NCI-H2227 (cell line): Measurements from ENCODE around the gene IQCN.
A peak's percentile ranks its signal among the peaks of the same experiment; 100 is the strongest.

ENCODE experiments used
- DNase-seq: peaks from one replicate; lab custom pipeline; 2025; ENCODE audit not compliant: unreplicated experiment; lab: John Stamatoyannopoulos, UW

Gene IQCN

DNA sequence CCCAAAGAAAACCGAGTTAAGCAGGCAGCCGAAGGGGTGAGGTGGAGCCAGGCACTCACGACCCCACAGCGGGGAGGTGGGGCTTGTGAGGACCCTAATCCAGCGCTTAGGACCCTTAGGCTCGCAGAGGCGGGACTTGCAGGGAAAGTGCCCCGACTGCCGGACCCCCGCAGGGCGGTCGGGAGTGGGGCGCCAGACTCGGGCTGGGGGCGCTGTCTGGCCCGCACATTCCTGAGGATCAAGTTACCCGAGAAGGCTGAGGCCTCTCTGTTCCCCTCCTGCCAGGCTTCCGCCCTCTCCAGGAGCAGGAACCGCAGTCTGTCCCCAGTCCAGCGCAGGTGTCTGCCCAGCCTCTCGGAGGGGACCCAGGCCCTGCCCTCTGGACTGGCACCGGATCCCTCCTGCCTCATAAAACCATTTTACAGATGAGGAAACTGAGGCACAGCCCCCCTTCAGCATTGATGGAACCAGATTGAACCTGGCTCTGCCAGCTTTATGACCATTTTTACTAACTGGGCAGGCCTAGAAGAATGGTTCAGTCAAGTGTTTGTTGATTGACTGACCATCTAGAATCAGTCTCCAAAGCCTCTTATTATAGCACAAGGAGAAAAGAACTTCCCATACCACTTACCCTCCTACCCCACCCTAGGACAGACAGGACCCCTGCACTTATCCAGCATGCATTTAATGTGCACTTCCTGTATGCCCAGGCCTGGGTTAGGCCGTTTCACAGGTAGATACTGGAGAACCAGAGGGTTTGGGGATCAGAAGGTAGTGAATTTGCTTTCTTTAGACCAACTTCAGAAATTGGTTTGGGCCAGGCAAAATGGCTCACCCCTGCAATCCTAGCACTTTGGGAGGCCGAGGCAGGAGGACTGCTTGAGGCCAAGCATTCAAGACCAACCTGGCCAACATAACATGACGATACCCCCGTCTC, 13.9 kb upstream of the IQCN start:
- no peak for DNase-seq

DNA sequence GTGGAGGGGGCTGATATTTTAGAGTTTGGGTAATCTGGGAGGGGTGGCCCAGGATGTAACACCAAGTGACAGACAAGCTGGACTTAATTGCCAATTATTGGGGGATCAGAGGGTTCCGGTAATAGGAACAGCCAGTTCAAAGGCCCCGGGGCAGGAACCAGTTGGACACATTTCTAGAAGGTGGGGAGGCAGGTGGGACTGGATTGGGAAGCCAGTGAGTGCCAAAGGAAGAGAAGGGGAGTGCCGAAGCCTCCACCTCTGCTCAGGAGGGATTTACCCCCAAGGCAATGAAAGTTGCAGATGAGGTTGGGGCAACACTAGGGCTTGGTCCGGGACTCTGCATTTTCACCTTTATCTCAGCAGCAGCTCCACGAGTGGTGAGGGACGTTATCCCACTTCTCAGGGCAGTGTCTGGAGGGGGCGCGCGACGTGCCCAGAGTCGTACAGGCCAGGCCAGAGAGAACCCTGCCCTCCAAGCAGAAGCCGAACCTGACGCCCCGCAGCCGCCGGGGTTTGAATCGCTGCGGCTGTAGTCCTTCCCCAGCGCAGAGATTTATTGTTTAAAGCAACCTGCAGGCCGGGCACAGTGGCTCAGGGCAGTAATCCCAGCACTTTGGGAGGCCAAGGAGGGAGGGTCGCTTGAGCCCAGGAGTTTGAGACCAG, 12.9 kb upstream of the IQCN start:
- DNase-seq, result no peak

DNA sequence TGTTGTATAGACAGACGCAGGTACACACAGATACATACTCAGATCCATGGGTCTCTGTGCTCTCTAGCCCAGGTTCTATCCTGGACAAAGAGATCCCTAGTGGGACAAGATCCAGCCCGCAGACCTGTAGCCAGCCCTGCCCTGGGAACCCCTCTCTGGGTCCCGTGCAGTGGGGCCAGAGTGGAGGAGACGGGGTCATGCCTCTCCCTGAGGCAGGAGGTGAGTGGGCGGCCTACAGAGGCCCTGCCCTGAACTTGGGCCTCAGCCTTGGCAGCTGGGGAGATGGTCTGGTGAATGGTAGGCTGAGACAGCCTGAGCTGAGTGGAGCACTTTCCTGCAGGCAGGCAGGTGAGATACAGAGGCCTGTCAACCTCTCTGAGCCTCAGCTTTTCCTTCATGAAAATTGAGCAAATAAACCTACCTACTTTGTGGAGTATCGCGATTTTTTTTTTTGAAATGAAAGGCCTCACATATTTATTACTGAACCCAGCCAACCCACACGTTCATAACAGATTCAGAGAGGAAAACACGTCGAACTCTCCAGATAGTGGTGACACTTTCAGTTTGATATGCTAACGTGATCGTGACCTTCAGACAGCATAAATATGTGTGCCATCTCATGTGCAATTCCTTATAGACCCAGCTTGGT, 10.6 kb upstream of the IQCN start:
- DNase-seq, result no peak

DNA sequence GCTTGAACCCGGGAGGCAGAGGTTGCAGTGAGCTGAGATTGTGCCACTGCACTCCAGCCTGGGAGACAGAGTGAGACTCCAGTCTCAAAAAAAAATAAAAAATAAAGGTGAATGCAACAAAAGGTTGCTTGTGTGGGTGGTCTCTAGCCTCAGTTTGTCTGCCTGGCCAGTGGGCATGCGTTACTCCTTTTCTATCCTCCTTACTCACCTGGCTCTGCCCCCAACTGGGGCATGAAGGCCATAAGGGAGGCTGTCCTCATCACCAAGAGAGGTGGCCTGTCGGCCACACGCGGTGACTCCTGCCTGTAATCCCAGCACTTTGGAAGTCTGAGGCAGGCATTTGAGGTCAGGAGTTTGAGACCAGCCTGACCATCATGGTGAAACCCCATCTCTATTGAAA, 9.1 kb upstream of the IQCN start:
- no peak for DNase-seq

DNA sequence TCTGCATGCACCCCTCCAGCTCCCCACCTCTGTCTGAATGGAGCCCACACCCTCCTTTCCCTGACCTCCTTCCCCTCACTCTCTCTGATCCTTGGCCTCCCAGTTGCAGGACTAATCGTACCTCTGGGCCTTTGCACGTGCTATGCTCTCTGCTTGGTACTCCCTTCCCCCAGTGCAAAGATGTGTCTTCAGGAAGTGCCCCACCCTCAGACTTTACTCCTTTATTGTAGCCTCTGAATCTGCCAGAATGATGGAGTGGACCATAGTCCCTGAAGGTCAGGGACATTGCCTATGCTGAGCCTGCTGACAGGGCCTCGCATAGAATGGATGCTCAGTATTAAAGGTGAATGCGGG, 8.5 kb upstream of the IQCN start:
- no peak for DNase-seq

DNA sequence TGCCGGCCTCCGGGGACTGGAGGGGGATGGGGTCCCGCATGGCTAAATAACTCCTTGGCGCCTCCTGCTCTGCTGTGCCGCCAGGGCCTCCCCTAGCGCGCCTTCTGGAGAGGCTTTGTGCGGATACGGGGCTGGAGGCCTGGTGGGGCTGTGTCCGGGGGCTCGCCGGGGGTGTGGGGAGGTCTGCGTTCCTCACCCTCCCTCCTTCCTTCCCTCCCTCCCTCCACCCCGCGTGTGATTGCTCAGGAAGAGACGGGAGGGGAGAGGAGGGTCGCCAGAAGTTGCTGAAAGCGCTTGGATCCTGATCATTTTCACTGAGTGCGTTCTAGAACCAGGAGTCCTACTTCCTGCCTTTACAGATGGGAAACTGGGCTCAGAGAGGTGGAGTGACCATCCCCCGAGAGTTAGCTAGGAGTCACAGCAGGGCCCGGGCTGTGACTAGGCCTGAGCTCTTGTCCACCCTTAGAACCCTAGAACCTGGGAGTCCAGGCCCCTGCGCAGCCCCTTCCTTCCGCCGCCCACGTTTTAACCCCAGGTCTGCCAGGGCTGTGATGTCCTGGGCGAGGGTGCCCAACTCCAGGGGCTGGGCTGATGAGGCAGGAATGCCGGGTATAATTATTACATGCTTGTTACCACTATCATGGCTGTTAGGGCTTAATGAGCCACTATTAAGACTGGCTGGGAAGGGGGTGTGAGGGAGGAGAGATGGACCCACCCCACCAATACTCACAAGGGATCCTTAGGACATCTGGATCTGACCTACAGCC, 8.0 kb upstream of the IQCN start:
- DNase-seq, result no peak

DNA sequence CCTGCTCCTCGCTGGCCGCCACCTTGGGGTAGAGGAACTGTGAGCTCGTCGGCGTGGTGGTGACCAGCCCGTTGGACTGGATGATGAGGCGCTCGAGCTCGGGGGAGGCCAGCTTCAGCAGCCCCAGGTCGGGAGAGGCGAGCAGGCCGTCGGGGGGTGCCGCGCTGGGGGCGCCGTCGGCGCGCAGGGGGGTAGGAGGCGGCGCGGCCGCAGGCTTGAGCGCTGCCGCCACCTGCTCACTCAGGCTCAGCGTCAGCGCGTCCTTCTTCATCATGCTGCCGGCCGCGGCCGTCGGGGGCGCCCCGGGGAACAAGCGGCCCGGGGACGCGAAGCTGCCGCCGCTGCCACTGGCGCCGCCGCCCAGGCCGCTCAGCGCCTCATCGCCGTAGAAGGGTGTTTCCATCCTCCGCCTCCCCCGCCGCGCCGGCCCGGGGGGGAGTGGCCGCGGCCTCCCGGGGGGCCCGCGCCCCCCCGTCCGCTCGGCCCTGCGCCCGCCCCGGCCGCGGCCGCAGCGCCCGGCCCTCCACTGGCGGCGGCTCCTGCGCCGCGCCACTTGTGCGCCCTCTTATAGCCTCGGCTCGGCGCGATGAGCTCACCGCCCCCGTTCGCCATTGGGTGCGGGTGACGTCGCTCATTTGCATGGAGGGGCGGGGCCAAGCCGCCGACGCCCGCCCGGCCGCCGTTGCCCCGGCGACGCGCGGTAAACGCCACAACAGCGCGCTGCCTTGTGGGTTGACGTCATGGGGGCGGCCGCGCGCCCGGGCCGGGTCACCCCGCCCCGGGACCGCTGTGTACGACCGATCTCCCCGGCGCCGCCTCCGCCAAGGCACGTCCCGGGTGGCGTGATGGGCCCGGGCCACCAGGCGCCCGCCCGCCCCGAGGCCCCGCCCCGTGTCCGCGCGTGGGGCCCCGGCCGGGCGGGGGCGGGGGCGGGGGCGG, 7.1 kb upstream of the IQCN start, which contains the start of gene JUND:
JUND (minus strand) TSS at position 541 of the 939 bp plus-strand sequence; CDS start at position 403, 138 bp downstream.
- DNase-seq, result peak; percentile 97

DNA sequence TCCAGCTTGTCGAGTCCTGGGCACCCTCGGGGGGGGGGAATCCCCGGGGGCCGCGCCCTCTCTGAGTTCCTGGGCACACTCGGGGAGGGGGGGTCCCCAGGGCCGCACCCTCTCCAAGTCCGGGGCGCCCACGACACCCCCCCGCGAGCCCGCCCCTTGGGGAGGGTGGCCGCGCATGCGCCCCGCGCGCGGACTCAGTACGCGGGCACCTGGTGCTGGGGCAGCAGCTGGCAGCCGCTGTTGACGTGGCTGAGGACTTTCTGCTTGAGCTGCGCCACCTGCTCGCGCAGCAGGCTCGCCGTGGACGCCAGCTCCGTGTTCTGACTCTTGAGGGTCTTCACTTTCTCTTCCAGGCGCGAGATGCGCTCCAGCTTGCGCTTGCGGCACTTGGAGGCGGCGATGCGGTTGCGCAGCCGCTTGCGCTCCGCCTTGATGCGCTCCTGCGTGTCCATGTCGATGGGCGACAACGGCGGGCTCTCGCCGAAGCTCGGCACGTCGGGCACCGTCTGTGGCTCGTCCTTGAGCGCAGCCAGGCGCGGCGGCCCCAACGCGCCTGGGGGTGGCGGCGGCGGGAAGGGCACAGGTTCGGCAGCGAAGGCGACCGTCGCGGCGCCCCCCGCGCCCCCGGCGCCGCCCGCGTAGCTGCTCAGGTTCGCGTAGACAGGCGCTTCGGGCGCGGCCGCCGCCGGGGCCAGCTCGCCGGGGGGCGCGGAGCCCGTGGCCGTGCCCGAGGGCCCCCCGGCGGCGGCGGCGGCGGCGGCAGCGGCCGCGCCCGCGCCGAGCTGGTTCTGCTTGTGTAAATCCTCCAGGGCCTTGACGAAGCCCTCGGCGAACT, 6.2 kb upstream of the IQCN start:
- peak; percentile 73 for DNase-seq

DNA sequence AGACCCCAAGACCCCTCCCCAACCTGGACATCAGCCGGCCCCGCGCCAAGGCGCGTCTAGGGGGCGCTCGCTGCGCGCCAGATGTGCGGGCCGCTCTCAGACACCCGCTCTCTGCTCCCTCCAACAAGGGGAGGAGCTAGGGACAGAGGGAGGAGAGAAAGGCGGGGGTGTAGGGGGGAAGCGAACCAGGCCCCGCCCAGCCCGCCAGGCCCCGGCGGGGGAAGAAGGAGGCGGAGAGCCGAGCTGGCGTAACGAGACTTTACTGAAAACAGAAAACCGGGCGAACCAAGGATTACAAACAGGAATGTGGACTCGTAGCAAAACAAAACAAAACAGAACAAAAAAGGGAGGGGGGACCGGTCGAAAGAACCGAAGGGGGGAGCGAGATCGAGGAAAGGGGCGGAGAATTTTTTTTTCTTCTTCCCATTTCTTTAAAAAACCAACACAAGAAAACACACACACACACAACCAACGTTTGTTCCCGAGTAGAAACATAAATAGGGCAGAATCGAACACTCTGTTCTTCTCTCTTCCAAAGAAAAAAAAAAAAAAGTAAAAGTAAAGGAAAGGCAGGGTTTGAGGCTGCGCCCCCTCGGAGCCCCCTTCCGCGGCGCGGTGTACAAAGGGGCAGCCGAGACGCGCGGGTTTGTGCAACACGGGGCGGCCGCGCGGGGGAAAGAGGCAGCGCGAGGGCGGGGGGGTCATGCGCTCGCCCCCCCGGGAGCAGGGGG, 5.4 kb upstream of the IQCN start:
- peak; percentile 93 for DNase-seq

DNA sequence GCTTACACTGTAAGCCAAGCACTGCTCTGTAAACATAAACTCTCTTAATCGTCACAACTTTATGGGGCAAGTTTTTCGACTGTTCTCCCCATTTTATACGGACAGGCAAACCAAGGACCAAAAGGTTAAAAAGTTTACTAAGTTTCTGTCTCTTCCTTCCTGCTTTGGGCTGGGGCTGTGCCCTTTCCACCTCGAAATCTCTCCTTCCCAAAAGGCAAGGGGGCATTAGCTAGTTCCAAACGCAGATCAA, 4.9 kb upstream of the IQCN start:
- DNase-seq, result no peak

DNA sequence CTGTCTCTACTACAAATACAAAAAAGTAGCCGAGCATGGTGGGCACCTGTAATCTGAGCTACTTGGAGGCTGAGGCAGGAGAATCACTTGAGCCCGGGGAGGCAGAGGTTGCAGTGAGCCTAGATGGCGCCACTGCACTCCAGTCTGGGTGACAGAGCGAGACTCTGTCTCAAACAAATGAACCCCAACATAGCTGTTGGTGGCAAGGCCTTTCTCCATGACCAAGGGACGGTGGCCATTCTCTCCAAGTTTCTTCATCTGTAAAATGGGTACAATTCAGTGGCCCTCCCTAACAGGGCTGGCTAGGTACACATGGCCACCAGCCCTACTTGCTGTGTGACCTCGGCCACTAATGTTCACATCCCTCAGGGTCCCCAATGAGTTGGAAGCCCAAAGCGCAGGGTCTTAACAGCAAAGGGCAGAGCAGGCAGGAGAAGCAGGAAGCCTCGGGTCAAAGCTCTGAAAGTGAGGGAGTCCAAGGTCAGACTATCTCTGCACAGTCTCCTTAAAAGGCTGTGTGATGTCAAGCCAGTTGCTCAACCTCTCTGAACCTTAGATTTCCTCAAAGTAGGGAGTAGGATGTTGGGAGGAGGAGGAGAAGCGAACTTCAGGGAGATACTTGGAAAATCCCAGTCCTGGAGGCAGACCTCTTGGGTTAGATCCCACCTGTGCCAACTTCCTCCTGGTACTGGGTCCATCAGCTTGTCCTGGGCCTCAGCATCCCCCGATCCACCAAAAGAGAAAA, 4.4 kb upstream of the IQCN start:
- DNase-seq, result no peak

DNA sequence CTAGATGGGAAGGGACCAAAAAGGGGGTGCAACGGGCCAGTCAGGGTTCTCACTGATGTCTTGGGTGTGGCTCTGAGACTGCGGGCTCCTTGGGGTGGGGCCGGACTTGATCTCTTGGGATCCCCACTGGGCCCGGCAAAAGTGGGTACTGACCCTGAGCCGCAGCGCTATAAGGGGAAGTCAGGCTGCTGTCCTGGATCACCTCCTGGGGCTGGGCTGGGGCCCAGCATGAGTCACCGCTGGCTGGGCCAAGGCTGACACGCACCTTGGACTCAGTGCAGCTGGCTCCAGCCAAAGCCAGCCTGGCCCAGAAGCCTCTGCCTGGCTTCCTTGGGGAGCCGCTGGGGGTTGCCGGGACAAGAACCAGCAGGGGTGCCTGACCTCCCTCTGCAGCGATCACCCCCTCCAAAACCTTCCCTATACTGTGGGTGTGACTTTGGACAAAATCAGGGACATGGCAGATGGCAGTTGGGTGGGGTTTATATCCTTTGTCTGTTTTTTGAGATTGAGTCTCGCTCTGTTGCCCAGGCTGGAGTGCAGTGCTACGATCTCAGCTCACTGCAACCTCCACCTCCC, 617 bp upstream of the IQCN start:
- no peak for DNase-seq

DNA sequence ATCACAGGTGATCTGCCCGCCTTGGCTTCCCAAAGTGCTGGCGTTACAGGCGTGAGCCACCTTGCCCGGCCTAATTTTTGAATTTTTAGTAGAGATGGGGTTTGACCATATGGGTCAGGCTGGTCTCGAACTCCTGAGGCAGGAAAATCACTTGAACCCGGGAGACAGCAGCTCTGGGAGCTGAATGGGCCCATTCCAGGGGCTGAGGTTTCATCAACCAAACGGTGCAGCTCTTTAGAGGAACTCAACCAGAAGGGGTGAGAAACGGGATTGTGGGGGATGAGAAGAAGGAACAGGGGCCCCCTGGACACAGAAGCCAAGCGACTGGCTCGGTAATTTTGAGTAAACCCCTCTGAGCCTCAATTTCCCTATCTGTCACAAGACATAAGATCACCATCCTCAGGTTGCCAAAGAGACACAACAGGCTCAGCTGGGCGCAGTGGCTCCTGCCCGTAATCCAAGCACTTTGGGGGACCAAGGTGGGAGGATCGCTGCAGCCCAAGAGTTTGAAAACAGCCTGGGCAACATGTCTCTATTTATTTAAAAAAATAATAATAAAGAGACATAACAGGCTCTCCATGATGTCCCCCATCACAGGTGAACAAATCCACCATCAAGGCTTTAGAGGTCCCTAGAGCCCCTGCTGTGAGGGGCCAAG, 562 bp downstream of the IQCN start:
- DNase-seq, result no peak

DNA sequence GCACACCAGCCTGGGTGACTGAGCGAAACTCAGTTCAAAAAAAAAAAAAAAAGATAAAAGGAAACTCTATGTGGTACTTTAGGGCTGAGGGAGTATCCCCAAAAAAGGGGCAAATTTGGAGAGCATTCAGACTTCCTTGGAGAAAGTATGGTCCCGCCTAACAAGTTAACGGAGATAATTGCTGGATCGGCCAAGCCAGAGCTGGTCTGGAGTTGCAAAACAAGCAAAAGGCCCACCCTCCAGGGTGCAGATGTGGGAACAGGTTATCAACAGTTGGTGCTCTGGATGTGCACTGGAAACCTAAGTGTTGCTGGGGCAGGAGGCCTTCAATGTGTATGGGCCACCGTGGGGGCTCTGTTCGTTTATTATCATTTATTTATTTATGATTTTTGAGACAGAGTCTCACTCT, 2.8 kb downstream of the IQCN start:
- no peak for DNase-seq

DNA sequence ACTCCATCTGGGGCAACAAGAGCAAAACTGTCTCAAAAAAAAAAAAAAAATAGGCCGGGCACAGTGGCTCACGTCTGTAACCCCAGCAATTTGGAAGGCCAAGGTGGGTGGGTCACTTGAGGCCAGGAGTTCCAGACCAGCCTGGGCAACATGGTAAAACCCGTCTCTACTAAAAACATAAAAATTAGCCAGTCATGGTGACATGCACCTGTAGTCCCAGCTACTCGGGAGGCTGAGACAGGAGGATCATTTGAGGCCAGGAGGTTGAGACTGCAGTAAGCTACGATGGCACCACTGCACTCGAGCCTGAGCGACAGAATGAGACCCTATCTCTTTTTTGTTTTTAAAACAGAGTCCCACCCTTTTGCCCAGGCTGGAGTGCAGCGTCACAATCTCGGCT, 3.9 kb downstream of the IQCN start:
- no peak for DNase-seq

DNA sequence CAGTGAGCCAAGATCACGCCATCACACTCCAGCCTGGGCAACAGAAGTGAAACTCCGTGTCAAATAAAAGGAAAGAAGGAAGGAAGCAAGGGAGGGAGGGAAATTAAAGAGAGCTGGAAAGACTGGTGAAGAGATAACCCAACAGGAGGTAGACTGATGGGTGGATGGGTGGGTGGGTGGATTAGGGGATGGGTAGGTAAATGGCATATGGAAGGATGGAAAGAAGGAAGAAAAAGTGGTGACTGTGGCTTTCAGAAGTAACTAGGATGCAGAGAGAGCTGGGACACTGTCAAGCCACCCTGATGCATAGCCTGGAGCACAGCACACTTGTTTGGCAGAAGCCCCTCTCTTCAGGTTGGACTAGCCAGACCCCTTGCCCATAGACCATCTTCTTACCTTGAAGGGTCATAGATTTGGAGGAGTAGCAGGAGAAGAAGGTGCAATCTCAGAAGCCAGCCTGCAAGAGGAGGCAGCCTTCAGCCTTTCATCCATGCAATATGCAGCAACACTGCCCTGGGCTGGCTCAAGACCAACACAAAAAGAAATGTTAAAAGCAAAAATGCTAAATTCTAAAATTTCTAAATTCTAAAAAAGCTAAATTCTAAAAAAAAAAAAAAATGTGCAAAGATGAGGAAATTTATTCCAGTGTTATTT, 5.1 kb downstream of the IQCN start:
- no peak for DNase-seq
